Endothelial cell of umbilical vein (primary cell): ENCODE results near the gene HECW1. TPM values are rescaled to one million over a fixed set of nuclear protein-coding genes. Genes with fewer than 3 reads are reported as not detected.

Experiments used
- BruUV-seq: library from RNA; stranded (reverse); fragments of 400-500 nt; replicated peaks from 2 replicates; lab custom pipeline; 2021; lab: Mats Ljungman, UMichigan
- CTCF ChIA-PET: fragments of 300-600, 350-600 bp; sonication (Branson Sonifier 250); formaldehyde crosslinking; loops from one replicate; lab custom pipeline; 2021; ENCODE audit warnings: antibody characterized with exemption, inconsistent platforms; lab: Charles Lee
- POLR2A ChIA-PET: fragments of 300-600, 350-600 bp; sonication (Branson Sonifier 250); formaldehyde crosslinking; loops from one replicate; lab custom pipeline; 2021; ENCODE audit warnings: antibody characterized with exemption, inconsistent platforms; lab: Charles Lee
- DNase-seq: peaks from one replicate; pipeline ENCODE4 v3.0.0-alpha.2; 2011; ENCODE audit warnings: low read depth, low spot score
- FAIRE-seq: peaks from 2 replicates; lab custom pipeline; 2011; peaks lifted over from hg19 to GRCh38; lab: Jason Lieb, UNC
- H2AFZ ChIP-seq: 2 replicates; pipeline ENCODE4 v1.6.0; 2012; ENCODE audit warnings: low read depth, low read length, control low read depth, inconsistent platforms
- H3K27ac ChIP-seq: 2 replicates; pipeline ENCODE4 v1.5.1; 2011; ENCODE audit warnings: low read depth, mild to moderate bottlenecking, control low read depth, low read length, moderate library complexity; ENCODE audit not compliant: insufficient read depth
- H3K27me3 ChIP-seq, 2 experiments: 2 replicates each; pipeline versions ENCODE4 v1.6.0 to v1.6.1; 2011; ENCODE audit warnings: low read length in 2 of 2, mixed read lengths in 1 of 2; ENCODE audit not compliant: control insufficient read depth in 2 of 2, insufficient read depth in 2 of 2
- H3K36me3 ChIP-seq, 2 experiments: 2 replicates in 1 of 2; 3 replicates in 1 of 2; pipeline ENCODE4 v1.5.1; 2011; ENCODE audit warnings: low read length in 2 of 2, mild to moderate bottlenecking in 1 of 2, moderate library complexity in 1 of 2; ENCODE audit not compliant: control insufficient read depth in 2 of 2, insufficient read depth in 2 of 2; ENCODE audit errors: extremely low read depth in 1 of 2
- H3K4me1 ChIP-seq: 3 replicates; pipeline ENCODE4 v1.5.1; 2011; ENCODE audit warnings: mild to moderate bottlenecking, low read length; ENCODE audit not compliant: control insufficient read depth, insufficient read depth; ENCODE audit errors: extremely low read depth
- H3K4me2 ChIP-seq: 2 replicates; pipeline ENCODE4 v1.6.1; 2011; ENCODE audit warnings: low read length, control low read depth, mixed read lengths; ENCODE audit not compliant: insufficient read depth
- H3K4me3 ChIP-seq, 3 experiments: fragments of 200-600 bp in 1 of 3; sonication (generic), shearing (Covaris generic) in 1 of 3; replicated peaks in 1 of 3; 2 replicates each; pipeline ENCODE4 v1.5.1; 2011 to 2016; ENCODE audit warnings: control low read depth in 3 of 3, low read length in 3 of 3, mild to moderate bottlenecking in 2 of 3, inconsistent platforms in 1 of 3, low read depth in 1 of 3, moderate library complexity in 1 of 3; ENCODE audit not compliant: insufficient read depth in 1 of 3
- H3K79me2 ChIP-seq: 2 replicates; pipeline ENCODE4 v1.6.0; 2012; ENCODE audit warnings: low read length, inconsistent platforms; ENCODE audit not compliant: control insufficient read depth, insufficient read depth
- H3K9ac ChIP-seq: replicated peaks from 2 replicates; pipeline ENCODE3; 2011; ENCODE audit warnings: low read length, control low read depth; ENCODE audit not compliant: insufficient read depth; ENCODE audit errors: extremely low read depth
- H3K9me1 ChIP-seq: replicated peaks from 3 replicates; pipeline ENCODE4 v1.6.0; 2011; ENCODE audit warnings: mild to moderate bottlenecking, low read length; ENCODE audit not compliant: control insufficient read depth, insufficient read depth; ENCODE audit errors: extremely low read depth
- H3K9me3 ChIP-seq: replicated peaks from 2 replicates; pipeline ENCODE4 v1.5.1; 2012; ENCODE audit warnings: low read length, inconsistent platforms; ENCODE audit not compliant: control insufficient read depth, insufficient read depth
- H4K20me1 ChIP-seq: replicated peaks from 2 replicates; pipeline ENCODE3; 2011; ENCODE audit warnings: mild to moderate bottlenecking, low read length; ENCODE audit not compliant: control insufficient read depth, insufficient read depth; ENCODE audit errors: extremely low read depth
- CTCF ChIP-seq, 2 donors: IDR thresholded peaks; 1 replicate in 1 of 2; 2 replicates in 1 of 2; pipeline ENCODE4 v1.5.1; 2011; ENCODE audit warnings: low read length in 2 of 2, mild to moderate bottlenecking in 2 of 2, moderate library complexity in 2 of 2, control low read depth in 1 of 2, inconsistent platforms in 1 of 2, low read depth in 1 of 2; ENCODE audit not compliant: insufficient read depth in 1 of 2; ENCODE audit errors: extremely low read depth in 1 of 2
- EZH2 ChIP-seq: IDR thresholded peaks from 2 replicates; pipeline ENCODE4 v1.6.1; 2012; ENCODE audit warnings: borderline replicate concordance, low read depth, mild to moderate bottlenecking, moderate library complexity, low read length, inconsistent platforms; ENCODE audit not compliant: severe bottlenecking
- FOS ChIP-seq: IDR thresholded peaks from 2 replicates; pipeline ENCODE4 v1.6.1; 2011; ENCODE audit warnings: mild to moderate bottlenecking, low read length, moderate library complexity, borderline replicate concordance; ENCODE audit not compliant: insufficient read depth
- GATA2 ChIP-seq: IDR thresholded peaks from 2 replicates; pipeline ENCODE4 v1.7.0; 2011; ENCODE audit warnings: low read depth, mild to moderate bottlenecking, moderate library complexity, mixed read lengths, low read length; ENCODE audit not compliant: insufficient read length, insufficient read depth
- JUN ChIP-seq: IDR thresholded peaks from 2 replicates; pipeline ENCODE4 v1.6.1; 2011; ENCODE audit warnings: borderline replicate concordance, low read depth; ENCODE audit not compliant: insufficient read length, insufficient read depth
- MAX ChIP-seq: IDR thresholded peaks from 2 replicates; pipeline ENCODE4 v1.6.1; 2011; ENCODE audit not compliant: insufficient read depth, insufficient read length
- MYC ChIP-seq: IDR thresholded peaks from one replicate; pipeline ENCODE4 v1.6.1; 2011; ENCODE audit warnings: mild to moderate bottlenecking, low read depth, low read length
- POLR2A ChIP-seq: IDR thresholded peaks from 2 replicates; pipeline ENCODE4 v1.6.1; 2012; ENCODE audit warnings: low read depth, mild to moderate bottlenecking, control low read depth, low read length
- POLR2AphosphoS5 ChIP-seq: IDR thresholded peaks from 2 replicates; pipeline ENCODE4 v1.6.1; 2012; ENCODE audit warnings: low read depth, mild to moderate bottlenecking, control low read depth, low read length, moderate library complexity; ENCODE audit not compliant: insufficient read depth
- dilution Hi-C: fragments of 300-500 bp; cut with MboI; formaldehyde crosslinking; loops from one replicate; pipeline ENCODE4 v1.15.0; 2019; ENCODE audit warnings: low sequenced_read_pairs; ENCODE audit not compliant: extremely low pct_ligation_motif_present
- intact Hi-C: fragments of 100-400 bp; cut with micrococcal nuclease; formaldehyde crosslinking; loops from one replicate; pipeline ENCODE4 v1.10.0; 2022
- polyA plus RNA-seq, 4 experiments: library from polyadenylated mRNA; depleted of rRNA in 3 of 4; stranded (reverse) in 3 of 4; unstranded in 1 of 4; fragments of >200 nt; gene quantifications; 2 replicates each; pipeline versions ENCODE4 v1.2.1 to v1.2.3, GENCODE V29; 2011 to 2012; ENCODE audit warnings: missing spikeins in 1 of 4
- total RNA-seq: library from RNA; stranded (reverse); gene quantifications from 2 replicates; pipeline ENCODE4 v1.2.3, GENCODE V29; 2021

Gene HECW1
- total and polyA plus RNA-seq, 2 donors (not counting 3 experiments of a cell fraction or from before 2014, with no cell fraction given) = not detected

DNA sequence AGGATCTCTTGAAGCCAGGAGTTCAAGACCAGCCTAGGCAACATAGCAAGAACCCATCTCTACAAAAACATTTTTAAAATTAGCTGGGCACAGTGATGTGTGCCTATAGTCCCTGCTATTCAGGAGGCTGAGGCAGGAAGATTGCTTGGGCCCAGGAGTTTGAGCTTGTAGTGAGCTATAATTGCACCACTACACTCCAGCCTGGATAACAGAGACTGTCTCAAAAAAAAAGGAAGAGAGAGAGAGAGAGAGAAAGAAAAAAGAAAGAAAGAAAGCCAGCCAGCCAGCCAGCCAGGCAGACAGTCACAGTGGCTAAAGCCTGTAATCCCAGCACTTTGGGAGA lies 375.3 kb downstream of the HECW1 start:
- no peak overlapping the region for H2AFZ ChIP-seq
- no peak overlapping the region for H3K4me3 ChIP-seq
- no peaks in the 10 kb centered on the region for H3K36me3 ChIP-seq
- H3K27me3 ChIP-seq = peaks cover 2 to 5% of the 10 kb centered on the region in 2 experiments
- BruUV-seq = no TSS peak
- H3K4me2 ChIP-seq = no peak overlapping the region
- H3K9me3 ChIP-seq = no peaks in the 10 kb centered on the region
- H3K9ac ChIP-seq = no peak overlapping the region
- CTCF ChIA-PET = no interaction called here
- TF ChIP-seq POLR2A (no peak), MYC (no peak), JUN (no peak), EZH2 (no peak), POLR2AphosphoS5 (no peak), FOS (no peak), GATA2 (no peak), CTCF (IDR thresholded peaks at IDR 0.05; ENCODE audit: extremely low read depth in 1 of 2, insufficient read depth in 1 of 2, low read depth in 1 of 2, low read length in 2 of 2) (no peak), MAX (no peak)
- no peak for FAIRE-seq
- no peaks in the 10 kb centered on the region for H3K9me1 ChIP-seq
- intact Hi-C loops (no loop called here), dilution Hi-C loops (no loop called here)
- no peak for DNase-seq
- POLR2A ChIA-PET = no interaction called here
- H3K27ac ChIP-seq = no peak overlapping the region
- H3K4me1 ChIP-seq = no peaks in the 10 kb centered on the region
- H3K79me2 ChIP-seq = no peaks in the 10 kb centered on the region
- H4K20me1 ChIP-seq = no peaks in the 10 kb centered on the region
